K562 (cell line): ENCODE data around the gene AP4S1. TPM values are rescaled to one million over a fixed set of nuclear protein-coding genes. Genes with fewer than 3 reads are reported as not detected.

Experiments used
- ATF2 ChIP-seq: sonication (generic); formaldehyde crosslinking; IDR thresholded peaks from 2 replicates; pipeline ENCODE4 v1.8.1; 2022; ENCODE audit warnings: missing genetic modification reagents
- CBX5 ChIP-seq: IDR thresholded peaks from 2 replicates; pipeline ENCODE4 v1.6.1; 2014; ENCODE audit warnings: low read depth, borderline replicate concordance
- E4F1 ChIP-seq: fragments of 250-450 bp; sonication (Bioruptor Pico); IDR thresholded peaks from 2 replicates; pipeline ENCODE4 v1.5.0; 2021; ENCODE audit warnings: mild to moderate bottlenecking, borderline replicate concordance
- EGR1 ChIP-seq: fragments of 450-650 bp; conservative IDR thresholded peaks from 2 replicates; pipeline ENCODE4 v1.6.1; 2017; ENCODE audit warnings: mild to moderate bottlenecking
- EP400 ChIP-seq: fragments of 450-650 bp; IDR thresholded peaks from 2 replicates; pipeline ENCODE4 v1.6.1; 2017; ENCODE audit warnings: antibody characterized with exemption, mild to moderate bottlenecking, moderate library complexity
- HEY1 ChIP-seq: fragments of 250-450 bp; sonication (Bioruptor Pico); IDR thresholded peaks from 2 replicates; pipeline ENCODE4 v1.5.0; 2020; ENCODE audit warnings: mild to moderate bottlenecking, moderate library complexity, borderline replicate concordance
- NCOA6 ChIP-seq: fragments of 450-650 bp; IDR thresholded peaks from 2 replicates; pipeline ENCODE4 v1.6.1; 2017; ENCODE audit warnings: mild to moderate bottlenecking
- NEUROD1 ChIP-seq: fragments of 150-350 bp; IDR thresholded peaks from 2 replicates; pipeline ENCODE4 v1.6.1; 2014; ENCODE audit warnings: borderline replicate concordance, low read length, low read depth; ENCODE audit not compliant: partially characterized antibody
- NR2C2 ChIP-seq, 2 experiments: fragments of 200-800 bp in 1 of 2; sonication (Bioruptor generic) in 1 of 2; sonication (generic) in 1 of 2; formaldehyde crosslinking in 1 of 2; IDR thresholded peaks; 2 replicates each; pipeline versions ENCODE4 v1.6.1 to v1.8.0; 2016 to 2022; ENCODE audit warnings: mild to moderate bottlenecking in 1 of 2, missing compliant biosample characterization in 1 of 2, missing genetic modification characterization in 1 of 2, missing genetic modification reagents in 1 of 2
- PBX2 ChIP-seq, 2 experiments: IDR thresholded peaks in 1 of 2; conservative IDR thresholded peaks in 1 of 2; 2 replicates each; pipeline ENCODE4 v1.6.1; 2016; ENCODE audit warnings: low read depth in 2 of 2, mild to moderate bottlenecking in 1 of 2, missing compliant biosample characterization in 1 of 2, missing genetic modification characterization in 1 of 2, moderate library complexity in 1 of 2
- SREBF1 ChIP-seq: fragments of 150-350 bp; IDR thresholded peaks from 2 replicates; pipeline ENCODE4 v1.6.1; 2014; ENCODE audit warnings: antibody characterized with exemption, low read depth, low read length, borderline replicate concordance
- TGIF2 ChIP-seq: sonication (generic); formaldehyde crosslinking; IDR thresholded peaks from 2 replicates; pipeline ENCODE4 v1.8.1; 2022; ENCODE audit warnings: mild to moderate bottlenecking, missing genetic modification reagents, moderate library complexity
- YY1 ChIP-seq, 3 experiments: IDR thresholded peaks; 2 replicates each; pipeline ENCODE4 v1.6.1; 2011; ENCODE audit warnings: low read length in 2 of 3, mild to moderate bottlenecking in 2 of 3, moderate library complexity in 2 of 3, borderline replicate concordance in 1 of 3, control low read depth in 1 of 3, low read depth in 1 of 3; ENCODE audit not compliant: insufficient read depth in 3 of 3, insufficient replicate concordance in 2 of 3, control insufficient read depth in 1 of 3, insufficient read length in 1 of 3; ENCODE audit errors: extremely low read depth in 1 of 3
- ZBED1 ChIP-seq: IDR thresholded peaks from 2 replicates; pipeline ENCODE4 v1.6.1; 2014
- ZNF165 ChIP-seq: fragments of 250-450 bp; sonication (Bioruptor Pico); IDR thresholded peaks from 2 replicates; pipeline ENCODE4 v1.4.0; 2020; ENCODE audit warnings: borderline replicate concordance
- ZNF696 ChIP-seq: fragments of 250-450 bp; sonication (Bioruptor Pico); conservative IDR thresholded peaks from 2 replicates; pipeline ENCODE4 v1.4.0; 2020; ENCODE audit warnings: mild to moderate bottlenecking, moderate library complexity
- ZNF785 ChIP-seq: fragments of 250-450 bp; sonication (Bioruptor Pico); IDR thresholded peaks from 2 replicates; pipeline ENCODE4 v1.4.0; 2020; ENCODE audit warnings: mild to moderate bottlenecking
- polyA plus RNA-seq, 8 experiments: library from polyadenylated mRNA; depleted of rRNA in 4 of 8; stranded (reverse) in 5 of 8; unstranded in 3 of 8; fragments of >200 nt; fragmentation: Nextera tagmentation in 2 of 8; fragmentation: Illumina TruSeq in 1 of 8; extraction: Ambion mirVana in 2 of 8; extraction: Trizol in 1 of 8; gene quantifications; 2 replicates each; pipeline versions ENCODE4 v1.2.1 to v1.2.3, GENCODE V29; 2011 to 2014; ENCODE audit warnings: inconsistent platforms in 1 of 8, missing spikeins in 1 of 8
- total RNA-seq, 7 experiments: library from RNA; depleted of rRNA in 6 of 7; stranded (reverse); fragments of >200 nt in 6 of 7; fragmentation: Illumina TruSeq in 2 of 7; extraction: Trizol in 2 of 7; gene quantifications; 2 replicates each; pipeline versions ENCODE4 v1.2.1 to v1.2.3, GENCODE V29; 2011 to 2021; ENCODE audit warnings: low replicate concordance in 1 of 7

Gene AP4S1
- total and polyA plus RNA-seq, 9 of the 15 experiments (the other 6 are each of a cell fraction or from before 2014, with no cell fraction given), result 3.7 to 7.8 (median 5.9) TPM

GRCh38 chr14:31025367-31026076 lies at the start of gene AP4S1 (continued):
- no peak for TF ChIP-seq PBX2 (CRISPR knock-in tag; IDR thresholded peaks at IDR 0.05; ENCODE audit: low read depth)
- TF ChIP-seq PBX2 (tag; conservative IDR thresholded peaks at IDR 0.05; ENCODE audit: low read depth), result no peak
- peak; percentile 61 for TF ChIP-seq EP400
- no peak for TF ChIP-seq ZNF696 (CRISPR knock-in tag)
- peak; percentile 82 to 98 (median 91) for TF ChIP-seq YY1 (IDR thresholded peaks at IDR 0.05; ENCODE audit: borderline replicate concordance in 1 of 3, control insufficient read depth in 1 of 3, extremely low read depth in 1 of 3, insufficient read depth in 3 of 3, insufficient read length in 1 of 3, insufficient replicate concordance in 2 of 3, low read depth in 1 of 3, low read length in 2 of 3)
- TF ChIP-seq CBX5, result no peak
- no peak for TF ChIP-seq E4F1 (CRISPR knock-in tag)
- no peak for TF ChIP-seq HEY1 (CRISPR knock-in tag)
- TF ChIP-seq NEUROD1, result no peak
- TF ChIP-seq NCOA6, result no peak
- TF ChIP-seq TGIF2, result no peak
- TF ChIP-seq EGR1, result peak; percentile 43
- TF ChIP-seq ZBED1, result no peak
- TF ChIP-seq ATF2 (CRISPR knock-in tag), result no peak
- no peak for TF ChIP-seq NR2C2 (CRISPR knock-in tag; IDR thresholded peaks at IDR 0.05)
- no peak for TF ChIP-seq NR2C2 (tag; IDR thresholded peaks at IDR 0.05)
- no peak for TF ChIP-seq SREBF1
- no peak for TF ChIP-seq ZNF165 (CRISPR knock-in tag)
- no peak for TF ChIP-seq ZNF785 (CRISPR knock-in tag)
